Gastrocnemius medialis (tissue), 4 donors: ENCODE measurements around the gene PBOV1. TPM values are rescaled to one million over a fixed set of nuclear protein-coding genes. Genes with fewer than 3 reads are reported as not detected.

Experiments used
- ATAC-seq, 2 donors: fragments of 150-250 bp; one replicate each; pipeline ENCODE4 v1.9.1; 2016
- DNase-seq, 2 donors: peaks; one replicate each; pipeline ENCODE4 v3.0.0-alpha.2; 2019
- H3K27ac ChIP-seq, 4 donors: fragments of 200-600 bp; sonication (generic); 1 replicate in 1 of 4; 2 replicates in 3 of 4; pipeline ENCODE4 v1.5.1; 2016 to 2018; ENCODE audit warnings: mild to moderate bottlenecking in 2 of 4, moderate library complexity in 1 of 4
- H3K27me3 ChIP-seq, 3 donors: fragments of 200-600 bp; sonication (generic) in 2 of 3; 1 replicate in 1 of 3; 2 replicates in 2 of 3; pipeline versions ENCODE4 v1.5.1 to v1.6.0; 2016 to 2019; ENCODE audit warnings: mild to moderate bottlenecking in 1 of 3, moderate library complexity in 1 of 3
- H3K36me3 ChIP-seq, 2 donors: fragments of 200-600 bp; sonication (generic) in 1 of 2; one replicate each; pipeline ENCODE4 v1.5.1; 2017 to 2018
- H3K4me1 ChIP-seq, 2 donors: fragments of 200-600 bp; sonication (generic) in 1 of 2; one replicate each; pipeline ENCODE4 v1.5.1; 2016 to 2017; ENCODE audit warnings: mild to moderate bottlenecking in 2 of 2
- H3K4me3 ChIP-seq, 4 donors: fragments of 200-600 bp; sonication (generic) in 3 of 4; 1 replicate in 1 of 4; 2 replicates in 3 of 4; pipeline ENCODE4 v1.5.1; 2016 to 2019; ENCODE audit warnings: mild to moderate bottlenecking in 2 of 4
- H3K9me3 ChIP-seq, 3 donors: fragments of 200-600 bp; sonication (generic) in 2 of 3; 1 replicate in 1 of 3; 2 replicates in 2 of 3; pipeline ENCODE4 v1.5.1; 2016 to 2019
- POLR2A ChIP-seq, 2 donors: fragments of 450-650 bp; IDR thresholded peaks; one replicate each; pipeline ENCODE4 v1.6.1; 2017; ENCODE audit warnings: antibody characterized with exemption in 2 of 2, mild to moderate bottlenecking in 2 of 2, moderate library complexity in 2 of 2
- in situ Hi-C, 4 donors: fragments of 200-750 bp; cut with MboI; loops; one replicate each; pipeline versions ENCODE4 v1.15.0 to v1.8.0; 2017; ENCODE audit warnings: low sequenced_read_pairs in 4 of 4
- intact Hi-C: fragments of 100-400 bp; cut with DNase I; formaldehyde crosslinking; loops from one replicate; pipeline ENCODE4 v1.15.1; 2023; ENCODE audit warnings: low total_unique reads
- total RNA-seq, 4 donors: library from RNA; depleted of rRNA; stranded (reverse); fragments of >200 nt; gene quantifications; one replicate each; pipeline versions ENCODE4 v1.1.0 to v1.2.3, GENCODE V29; 2016
- TF ChIP-seq, protein P1 (sequence below), 5 experiments: fragments of 450-650 bp in 3 of 5; fragments of 200-600 bp in 2 of 5; sonication (generic) in 2 of 5; IDR thresholded peaks in 4 of 5; conservative IDR thresholded peaks in 1 of 5; 1 replicate in 4 of 5; 2 replicates in 1 of 5; pipeline ENCODE4 v1.5.1; 2016 to 2019; ENCODE audit warnings: antibody characterized with exemption in 5 of 5, mild to moderate bottlenecking in 3 of 5, moderate library complexity in 3 of 5

Gene PBOV1
- total RNA-seq, 4 donors from 2014 or later, result not detected

DNA sequence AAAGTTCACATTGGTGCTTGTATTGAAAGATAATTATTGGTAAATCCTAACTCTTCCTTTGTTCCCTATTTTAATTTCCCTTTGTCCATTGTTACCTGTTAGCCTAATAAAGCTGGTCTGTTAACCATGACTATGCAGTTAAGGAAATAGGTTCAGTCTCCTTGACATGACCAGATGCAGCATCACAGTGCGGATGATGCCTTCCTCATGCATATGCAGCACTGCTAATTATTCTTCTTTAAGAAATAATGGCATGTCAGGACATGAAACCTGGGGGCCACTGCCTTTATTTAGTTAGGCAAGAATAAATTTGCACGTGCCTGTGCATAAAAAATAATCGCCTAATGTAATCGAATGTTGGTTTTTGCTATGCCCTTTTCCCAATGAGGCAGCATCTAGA is 16.5 kb downstream of the PBOV1 start:
- ATAC-seq, result no peak
- in situ Hi-C loops, result no loop called here
- Histone ChIP-seq H3K9me3 (no peaks in the 10 kb centered on the region), H3K36me3 (no peaks in the 10 kb centered on the region), H3K27me3 (no peaks in the 10 kb centered on the region), H3K4me3 (no peak overlapping the region), H3K4me1 (peaks cover 4 to 6% of the 10 kb centered on the region in 2 donors), H3K27ac (no peak overlapping the region)
- intact Hi-C loops, result no loop called here
- TF ChIP-seq POLR2A (IDR thresholded peaks at IDR 0.05), result no peak
- TF ChIP-seq, protein P1, sequence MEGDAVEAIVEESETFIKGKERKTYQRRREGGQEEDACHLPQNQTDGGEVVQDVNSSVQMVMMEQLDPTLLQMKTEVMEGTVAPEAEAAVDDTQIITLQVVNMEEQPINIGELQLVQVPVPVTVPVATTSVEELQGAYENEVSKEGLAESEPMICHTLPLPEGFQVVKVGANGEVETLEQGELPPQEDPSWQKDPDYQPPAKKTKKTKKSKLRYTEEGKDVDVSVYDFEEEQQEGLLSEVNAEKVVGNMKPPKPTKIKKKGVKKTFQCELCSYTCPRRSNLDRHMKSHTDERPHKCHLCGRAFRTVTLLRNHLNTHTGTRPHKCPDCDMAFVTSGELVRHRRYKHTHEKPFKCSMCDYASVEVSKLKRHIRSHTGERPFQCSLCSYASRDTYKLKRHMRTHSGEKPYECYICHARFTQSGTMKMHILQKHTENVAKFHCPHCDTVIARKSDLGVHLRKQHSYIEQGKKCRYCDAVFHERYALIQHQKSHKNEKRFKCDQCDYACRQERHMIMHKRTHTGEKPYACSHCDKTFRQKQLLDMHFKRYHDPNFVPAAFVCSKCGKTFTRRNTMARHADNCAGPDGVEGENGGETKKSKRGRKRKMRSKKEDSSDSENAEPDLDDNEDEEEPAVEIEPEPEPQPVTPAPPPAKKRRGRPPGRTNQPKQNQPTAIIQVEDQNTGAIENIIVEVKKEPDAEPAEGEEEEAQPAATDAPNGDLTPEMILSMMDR (IDR thresholded peaks at IDR 0.05 in 4 of 5, conservative IDR thresholded peaks at IDR 0.05 in 1 of 5), result no peak
- no peak for DNase-seq

DNA sequence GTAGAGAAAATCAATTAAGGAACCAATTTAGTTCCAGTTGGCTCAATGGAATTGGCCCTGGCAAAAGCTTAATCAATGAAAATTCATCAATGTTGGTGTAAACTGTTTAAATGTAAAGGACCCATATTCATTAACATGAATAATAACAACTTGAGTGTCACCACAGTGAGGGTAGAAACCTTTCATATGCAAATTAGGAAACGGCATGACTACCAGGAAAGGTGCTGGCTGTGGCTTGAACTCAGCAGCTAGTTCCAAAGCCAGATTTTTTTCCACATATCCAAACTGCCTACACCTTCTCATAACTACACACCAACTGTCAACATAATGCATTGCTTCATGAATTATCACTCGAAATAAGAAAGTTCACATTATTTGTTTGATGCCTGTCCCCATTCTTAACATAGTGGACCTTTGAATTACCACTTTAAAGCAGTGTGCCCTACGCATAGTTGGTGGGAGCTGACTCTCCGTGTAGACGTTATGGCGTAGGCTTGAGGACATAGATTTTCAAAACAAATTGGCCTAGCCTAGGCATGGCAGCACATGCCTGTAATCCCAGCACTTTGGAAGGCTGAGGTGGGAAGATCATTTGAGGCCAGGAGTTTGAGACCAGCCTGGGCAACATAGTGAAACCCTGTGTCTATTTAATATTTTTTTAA is 19.7 kb downstream of the PBOV1 start:
- ATAC-seq, result no peak
- H3K27me3 ChIP-seq, result no peaks in the 10 kb centered on the region
- no peaks in the 10 kb centered on the region for H3K4me1 ChIP-seq
- no peak overlapping the region for H3K4me3 ChIP-seq
- no peaks in the 10 kb centered on the region for H3K9me3 ChIP-seq
- TF ChIP-seq, protein P1 (IDR thresholded peaks at IDR 0.05 in 4 of 5, conservative IDR thresholded peaks at IDR 0.05 in 1 of 5), result no peak
- TF ChIP-seq POLR2A (IDR thresholded peaks at IDR 0.05), result no peak
- H3K27ac ChIP-seq, result no peak overlapping the region
- intact Hi-C loops (no loop called here), in situ Hi-C loops (no loop called here)
- no peaks in the 10 kb centered on the region for H3K36me3 ChIP-seq
- no peak for DNase-seq

DNA sequence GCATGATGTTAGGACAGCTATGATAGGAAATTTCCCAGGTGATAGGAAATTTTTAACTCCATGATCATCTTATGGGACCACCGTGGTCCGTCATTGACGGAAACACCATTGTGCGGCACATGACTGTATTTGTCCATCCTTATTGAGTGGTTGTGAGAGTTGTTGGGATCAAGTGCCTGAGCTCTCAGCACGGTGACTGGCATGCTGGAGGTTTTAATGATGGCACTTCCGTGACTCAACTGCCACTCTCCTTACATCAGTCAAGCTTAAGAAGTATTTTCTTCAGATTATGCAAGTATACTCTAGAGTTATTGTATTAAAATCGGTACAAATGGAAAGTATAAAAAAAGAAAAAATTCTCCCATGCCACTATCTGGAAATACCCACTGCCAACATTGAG is 20.7 kb downstream of the PBOV1 start:
- H3K9me3 ChIP-seq, result no peaks in the 10 kb centered on the region
- intact Hi-C loops (no loop called here), in situ Hi-C loops (no loop called here)
- H3K36me3 ChIP-seq, result no peaks in the 10 kb centered on the region
- no peak for TF ChIP-seq POLR2A (IDR thresholded peaks at IDR 0.05)
- TF ChIP-seq, protein P1 (IDR thresholded peaks at IDR 0.05 in 4 of 5, conservative IDR thresholded peaks at IDR 0.05 in 1 of 5), result no peak
- no peak overlapping the region for H3K4me3 ChIP-seq
- no peaks in the 10 kb centered on the region for H3K4me1 ChIP-seq
- no peaks in the 10 kb centered on the region for H3K27me3 ChIP-seq
- DNase-seq, result no peak
- no peak overlapping the region for H3K27ac ChIP-seq
- no peak for ATAC-seq

DNA sequence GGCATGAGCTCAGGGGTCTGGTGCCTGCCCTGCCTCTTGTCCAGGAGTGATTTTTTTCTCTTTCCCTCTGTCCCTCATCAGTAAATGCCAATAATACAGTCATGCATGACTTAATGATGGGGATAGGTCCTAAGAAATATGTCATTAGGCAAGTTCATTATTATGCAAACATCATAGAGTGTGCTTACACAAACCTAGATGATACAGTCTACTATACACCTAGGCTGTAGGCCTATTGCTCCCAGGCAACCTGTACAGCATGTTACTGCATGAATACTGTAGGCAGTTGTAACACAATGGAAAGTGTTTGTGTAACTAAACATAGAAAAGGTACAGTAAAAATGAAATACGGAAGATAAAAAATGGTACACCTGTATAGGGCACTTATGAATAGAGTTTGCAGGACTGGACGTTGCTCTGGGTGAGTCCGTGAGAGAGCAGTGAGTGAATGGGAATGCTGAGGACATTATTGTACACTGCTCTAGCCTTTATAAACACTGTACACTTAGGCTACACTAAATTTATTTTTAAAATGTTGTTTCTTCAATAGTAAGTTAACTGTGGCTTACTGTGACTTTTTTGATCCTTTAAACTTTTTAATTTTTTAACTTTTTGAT is 22.1 kb downstream of the PBOV1 start:
- in situ Hi-C loops (no loop called here), intact Hi-C loops (no loop called here)
- DNase-seq (no peak), ATAC-seq (no peak)
- TF ChIP-seq, protein P1 (IDR thresholded peaks at IDR 0.05 in 4 of 5, conservative IDR thresholded peaks at IDR 0.05 in 1 of 5), result no peak
- TF ChIP-seq POLR2A (IDR thresholded peaks at IDR 0.05), result no peak
- Histone ChIP-seq H3K27ac (no peak overlapping the region), H3K4me1 (no peaks in the 10 kb centered on the region), H3K36me3 (no peaks in the 10 kb centered on the region), H3K27me3 (no peaks in the 10 kb centered on the region), H3K9me3 (no peaks in the 10 kb centered on the region), H3K4me3 (no peak overlapping the region)
